Calu3 (cell line): ENCODE results near the gene ARHGAP15. TPM values are rescaled to one million over a fixed set of nuclear protein-coding genes. Genes with fewer than 3 reads are reported as not detected.

Experiments
- BruUV-seq: library from RNA; stranded (reverse); fragments of 400-500 nt; replicated peaks from 2 replicates; lab custom pipeline; 2021; lab: Mats Ljungman, UMichigan
- CTCF ChIA-PET: fragments of 300-600 bp; sonication (Branson Sonifier 250); formaldehyde crosslinking; loops from one replicate; lab custom pipeline; 2022; ENCODE audit warnings: antibody characterized with exemption; lab: Charles Lee
- DNase-seq: peaks from one replicate; pipeline ENCODE4 v3.0.0; 2022
- H3K27ac Mint-ChIP-seq: one replicate; pipeline ENCODE4 v1.8.0; 2022; ENCODE audit warnings: mixed read lengths; ENCODE audit not compliant: unreplicated experiment
- H3K27me3 Mint-ChIP-seq: one replicate; pipeline ENCODE4 v1.8.0; 2022; ENCODE audit warnings: mixed read lengths; ENCODE audit not compliant: unreplicated experiment
- H3K36me3 Mint-ChIP-seq: one replicate; pipeline ENCODE4 v1.8.0; 2022; ENCODE audit warnings: mild to moderate bottlenecking, moderate library complexity, mixed read lengths; ENCODE audit not compliant: insufficient read depth, unreplicated experiment
- H3K4me1 Mint-ChIP-seq: one replicate; pipeline ENCODE4 v1.8.0; 2022; ENCODE audit warnings: mild to moderate bottlenecking, low read depth, mixed read lengths; ENCODE audit not compliant: unreplicated experiment
- H3K4me3 Mint-ChIP-seq: one replicate; pipeline ENCODE4 v1.8.0; 2022; ENCODE audit warnings: mild to moderate bottlenecking, low read depth, moderate library complexity, mixed read lengths; ENCODE audit not compliant: unreplicated experiment
- H3K9me3 Mint-ChIP-seq: one replicate; pipeline ENCODE4 v1.8.0; 2022; ENCODE audit warnings: low read depth, mixed read lengths; ENCODE audit not compliant: unreplicated experiment
- CTCF ChIP-seq: fragments of 200-600 bp; IDR thresholded peaks from one replicate; pipeline ENCODE4 v1.8.0; 2022; ENCODE audit warnings: antibody characterized with exemption; ENCODE audit not compliant: unreplicated experiment
- intact Hi-C: fragments of 100-400 bp; cut with micrococcal nuclease; formaldehyde crosslinking; loops from one replicate; pipeline ENCODE4 v1.10.0; 2022; ENCODE audit not compliant: unreplicated experiment
- total RNA-seq: library from RNA; stranded (reverse); gene quantifications from 2 replicates; pipeline ENCODE4 v1.2.3, GENCODE V29; 2022

ARHGAP15 gene
- total RNA-seq, 1 experiment from 2014 or later, result not detected

- H3K9me3 Mint-ChIP-seq, result no peaks in the 10 kb centered on the region
- intact Hi-C loops, result no loop called here
- no peaks in the 10 kb centered on the region for H3K4me1 Mint-ChIP-seq
- no TSS peak for BruUV-seq
- CTCF ChIA-PET, result no interaction called here
- no peak overlapping the region for H3K4me3 Mint-ChIP-seq
- DNase-seq, result no peak
- no peaks in the 10 kb centered on the region for H3K36me3 Mint-ChIP-seq
- no peak for TF ChIP-seq CTCF
- H3K27ac Mint-ChIP-seq, result no peak overlapping the region
- no peaks in the 10 kb centered on the region for H3K27me3 Mint-ChIP-seq
Measured at GRCh38 chr2:143210446-143210819, 81.2 kb downstream of the ARHGAP15 start.

- DNase-seq, result no peak
- intact Hi-C loops, result no loop called here
- Mint-ChIP-seq H3K4me1 (no peaks in the 10 kb centered on the region), H3K4me3 (no peak overlapping the region), H3K9me3 (no peaks in the 10 kb centered on the region), H3K27ac (no peak overlapping the region), H3K36me3 (no peaks in the 10 kb centered on the region), H3K27me3 (no peaks in the 10 kb centered on the region)
- BruUV-seq, result no TSS peak
- CTCF ChIA-PET, result no interaction called here
- no peak for TF ChIP-seq CTCF
Measured at GRCh38 chr2:143217512-143218115, 88.4 kb downstream of the ARHGAP15 start.

GRCh38 chr2:143218621-143219020, 89.4 kb downstream of the ARHGAP15 start:
- Mint-ChIP-seq H3K4me1 (no peaks in the 10 kb centered on the region), H3K36me3 (no peaks in the 10 kb centered on the region), H3K9me3 (no peaks in the 10 kb centered on the region), H3K27me3 (no peaks in the 10 kb centered on the region), H3K27ac (no peak overlapping the region), H3K4me3 (no peak overlapping the region)
- TF ChIP-seq CTCF, result no peak
- CTCF ChIA-PET, result no interaction called here
- DNase-seq, result no peak
- no TSS peak for BruUV-seq
- intact Hi-C loops, result no loop called here

GRCh38 chr2:143219266-143219665, 90.0 kb downstream of the ARHGAP15 start:
- no peak for TF ChIP-seq CTCF
- DNase-seq, result no peak
- Mint-ChIP-seq H3K4me1 (no peaks in the 10 kb centered on the region), H3K4me3 (no peak overlapping the region), H3K36me3 (no peaks in the 10 kb centered on the region), H3K27me3 (no peaks in the 10 kb centered on the region), H3K9me3 (no peaks in the 10 kb centered on the region), H3K27ac (no peak overlapping the region)
- BruUV-seq, result no TSS peak
- intact Hi-C loops, result no loop called here
- CTCF ChIA-PET, result no interaction called here
